ENCODE measurements around the gene RAD52. TPM values are rescaled to one million over a fixed set of nuclear protein-coding genes. Genes with fewer than 3 reads are reported as not detected.

The RAD52 gene
- total RNA-seq, 1 experiment from 2014 or later, result 27.9 TPM

GRCh38 chr12:920676-921075, 28.8 kb downstream of the RAD52 start:
- Mint-ChIP-seq H3K4me1 (ENCODE audit: insufficient read depth, unreplicated experiment) (no peaks in the 10 kb centered on the region), H3K27ac (ENCODE audit: low read depth, unreplicated experiment) (peak overlapping the region; percentile 68), H3K36me3 (ENCODE audit: insufficient read depth, unreplicated experiment) (peaks cover 94% of the 10 kb centered on the region), H3K4me3 (ENCODE audit: unreplicated experiment) (no peak overlapping the region), H3K9me3 (ENCODE audit: unreplicated experiment) (no peaks in the 10 kb centered on the region), H3K27me3 (ENCODE audit: insufficient read depth, unreplicated experiment) (no peaks in the 10 kb centered on the region)
- intact Hi-C loops (cut with micrococcal nuclease), result no loop called here
- ChIA-PET CTCF (interaction anchor here (0.8 kb wide), 1 partner anchor 105 kb away, joined by 4 read pairs; no protein-coding TSS in a partner anchor), POLR2A (interaction anchor here (0.8 kb wide), 1 partner anchor 71 kb away, joined by 5 read pairs; no protein-coding TSS in a partner anchor)
- no peak for DNase-seq (ENCODE audit: unreplicated experiment)
- TF ChIP-seq, protein P1, sequence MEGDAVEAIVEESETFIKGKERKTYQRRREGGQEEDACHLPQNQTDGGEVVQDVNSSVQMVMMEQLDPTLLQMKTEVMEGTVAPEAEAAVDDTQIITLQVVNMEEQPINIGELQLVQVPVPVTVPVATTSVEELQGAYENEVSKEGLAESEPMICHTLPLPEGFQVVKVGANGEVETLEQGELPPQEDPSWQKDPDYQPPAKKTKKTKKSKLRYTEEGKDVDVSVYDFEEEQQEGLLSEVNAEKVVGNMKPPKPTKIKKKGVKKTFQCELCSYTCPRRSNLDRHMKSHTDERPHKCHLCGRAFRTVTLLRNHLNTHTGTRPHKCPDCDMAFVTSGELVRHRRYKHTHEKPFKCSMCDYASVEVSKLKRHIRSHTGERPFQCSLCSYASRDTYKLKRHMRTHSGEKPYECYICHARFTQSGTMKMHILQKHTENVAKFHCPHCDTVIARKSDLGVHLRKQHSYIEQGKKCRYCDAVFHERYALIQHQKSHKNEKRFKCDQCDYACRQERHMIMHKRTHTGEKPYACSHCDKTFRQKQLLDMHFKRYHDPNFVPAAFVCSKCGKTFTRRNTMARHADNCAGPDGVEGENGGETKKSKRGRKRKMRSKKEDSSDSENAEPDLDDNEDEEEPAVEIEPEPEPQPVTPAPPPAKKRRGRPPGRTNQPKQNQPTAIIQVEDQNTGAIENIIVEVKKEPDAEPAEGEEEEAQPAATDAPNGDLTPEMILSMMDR (IDR thresholded peaks at IDR 0.05; ENCODE audit: unreplicated experiment), result no peak
- no TSS peak for BruUV-seq (replicated peaks)

- H3K9me3 Mint-ChIP-seq (ENCODE audit: unreplicated experiment), result no peaks in the 10 kb centered on the region
- BruUV-seq (replicated peaks), result no TSS peak
- TF ChIP-seq, protein P1 (IDR thresholded peaks at IDR 0.05; ENCODE audit: unreplicated experiment), result no peak
- ChIA-PET CTCF (interaction anchor here (0.6 kb wide), 1 partner anchor 152 kb away, joined by 4 read pairs; no protein-coding TSS in a partner anchor), POLR2A (no interaction called here)
- DNase-seq (ENCODE audit: unreplicated experiment), result no peak
- H3K27ac Mint-ChIP-seq (ENCODE audit: low read depth, unreplicated experiment), result no peak overlapping the region
- H3K4me1 Mint-ChIP-seq (ENCODE audit: insufficient read depth, unreplicated experiment), result no peaks in the 10 kb centered on the region
- intact Hi-C loops (cut with micrococcal nuclease), result no loop called here
- H3K4me3 Mint-ChIP-seq (ENCODE audit: unreplicated experiment), result no peak overlapping the region
- peaks cover 93% of the 10 kb centered on the region for H3K36me3 Mint-ChIP-seq (ENCODE audit: insufficient read depth, unreplicated experiment)
- H3K27me3 Mint-ChIP-seq (ENCODE audit: insufficient read depth, unreplicated experiment), result no peaks in the 10 kb centered on the region
Observed at GRCh38 chr12:916712-917445, 32.6 kb downstream of the RAD52 start.

DNA sequence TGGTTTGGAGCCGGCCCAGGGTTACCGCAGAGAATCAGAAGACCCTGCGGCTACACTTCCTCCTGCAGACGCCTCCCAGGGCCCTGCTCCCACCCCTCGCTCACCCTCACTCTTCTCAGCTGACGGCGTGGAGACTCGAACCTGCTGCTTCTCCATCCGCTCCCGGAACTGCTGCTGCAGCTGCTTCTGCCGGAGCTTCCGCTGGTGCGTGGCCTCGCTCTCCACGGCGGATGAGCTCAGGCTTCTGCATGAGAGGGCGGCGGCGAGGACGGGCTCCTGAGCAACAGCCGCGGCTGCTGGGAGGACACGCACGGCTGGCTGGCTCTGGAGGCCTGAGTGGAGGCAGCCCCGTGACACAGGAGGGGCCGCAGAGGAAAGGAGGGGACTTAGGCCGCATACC, 33.3 kb downstream of the RAD52 start:
- Mint-ChIP-seq H3K4me1 (ENCODE audit: insufficient read depth, unreplicated experiment) (no peaks in the 10 kb centered on the region), H3K4me3 (ENCODE audit: unreplicated experiment) (no peak overlapping the region), H3K36me3 (ENCODE audit: insufficient read depth, unreplicated experiment) (peaks cover 94% of the 10 kb centered on the region), H3K27me3 (ENCODE audit: insufficient read depth, unreplicated experiment) (no peaks in the 10 kb centered on the region), H3K9me3 (ENCODE audit: unreplicated experiment) (no peaks in the 10 kb centered on the region), H3K27ac (ENCODE audit: low read depth, unreplicated experiment) (no peak overlapping the region)
- DNase-seq (ENCODE audit: unreplicated experiment), result no peak
- CTCF ChIA-PET, result interaction anchor here (0.6 kb wide), 1 partner anchor 153 kb away, joined by 4 read pairs; no protein-coding TSS in a partner anchor
- TF ChIP-seq, protein P1 (IDR thresholded peaks at IDR 0.05; ENCODE audit: unreplicated experiment), result no peak
- no TSS peak for BruUV-seq (replicated peaks)
- POLR2A ChIA-PET, result no interaction called here
- intact Hi-C loops (cut with micrococcal nuclease), result no loop called here

DNA sequence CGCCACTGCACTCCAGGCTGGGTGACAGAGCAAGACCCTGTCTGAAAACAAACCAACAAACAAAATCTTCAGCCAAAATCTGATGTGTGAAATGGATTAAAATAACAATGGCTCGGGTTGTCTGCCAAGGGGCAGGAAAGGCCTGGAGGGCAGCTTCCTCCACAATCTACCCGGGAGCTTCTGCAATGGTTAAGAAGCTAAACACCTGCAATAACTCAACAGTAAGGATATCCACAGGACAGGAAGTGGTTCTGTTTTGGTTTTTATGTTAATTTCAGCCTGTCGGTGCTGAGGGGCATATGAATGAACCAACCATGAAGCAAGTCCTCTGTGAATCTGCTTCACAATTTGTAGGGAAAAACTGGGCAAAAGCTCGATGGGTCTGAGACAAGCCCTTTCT, 34.4 kb downstream of the RAD52 start:
- BruUV-seq (replicated peaks), result no TSS peak
- ChIA-PET CTCF (interaction anchor here (0.5 to 0.8 kb wide), 2 partner anchors 94 to 99 kb away, joined by 3 read pairs; no protein-coding TSS in a partner anchor), POLR2A (interaction anchor here (0.5 to 0.8 kb wide), 3 partner anchors 61 to 249 kb away, joined by 3 to 4 read pairs (median 3); no protein-coding TSS in a partner anchor)
- Mint-ChIP-seq H3K27me3 (ENCODE audit: insufficient read depth, unreplicated experiment) (no peaks in the 10 kb centered on the region), H3K36me3 (ENCODE audit: insufficient read depth, unreplicated experiment) (peaks cover 94% of the 10 kb centered on the region), H3K27ac (ENCODE audit: low read depth, unreplicated experiment) (no peak overlapping the region), H3K4me3 (ENCODE audit: unreplicated experiment) (no peak overlapping the region), H3K9me3 (ENCODE audit: unreplicated experiment) (no peaks in the 10 kb centered on the region), H3K4me1 (ENCODE audit: insufficient read depth, unreplicated experiment) (no peaks in the 10 kb centered on the region)
- TF ChIP-seq, protein P1 (IDR thresholded peaks at IDR 0.05; ENCODE audit: unreplicated experiment), result no peak
- peak; percentile 21 for DNase-seq (ENCODE audit: unreplicated experiment)
- intact Hi-C loops (cut with micrococcal nuclease), result no loop called here

Data from MCF 10A (cell line).